AML-193 (cell line): ENCODE results near the gene GLRX.
"Not testable (repeated sequence)": the region's sequence is repeated elsewhere in the genome, so short reads cannot be mapped to it uniquely, and the experiment has no call there.

Experiments
- DNase-seq, 2 experiments: peaks; one replicate each; lab custom pipeline; 2025; lab: John Stamatoyannopoulos, UW

Gene GLRX

GRCh38 chr5:95826949-95827891 is 4.7 kb upstream of the GLRX start:
- no peak for DNase-seq

- no peak for DNase-seq
These were observed 3.0 kb upstream of the GLRX start for GRCh38 chr5:95825495-95825894.

- DNase-seq: no peak
These were observed 2.2 kb upstream of the GLRX start for GRCh38 chr5:95824747-95825146.

GRCh38 chr5:95823738-95824609 is 1.4 kb upstream of the GLRX start:
- peak; percentile 78 to 79 for DNase-seq

- no peak for DNase-seq
These were observed 752 bp upstream of the GLRX start for GRCh38 chr5:95823218-95823737.

GRCh38 chr5:95822043-95822541 is 434 bp downstream of the GLRX start:
- DNase-seq: peak; percentile 37 to 39

- no peak for DNase-seq
These were observed 1.2 kb downstream of the GLRX start for GRCh38 chr5:95821110-95822021.

- peak; percentile 99 for DNase-seq
These were observed 4.1 kb downstream of the GLRX start for GRCh38 chr5:95818181-95819147.

GRCh38 chr5:95817430-95817829 is 5.1 kb downstream of the GLRX start:
- DNase-seq: no peak

- no peak for DNase-seq
These were observed 5.8 kb downstream of the GLRX start for GRCh38 chr5:95816776-95817175.

GRCh38 chr5:95816341-95816740 is 6.2 kb downstream of the GLRX start:
- DNase-seq: no peak

GRCh38 chr5:95815155-95815729 is 7.3 kb downstream of the GLRX start:
- DNase-seq: no peak

- not testable (repeated sequence) for DNase-seq
These were observed 9.5 kb downstream of the GLRX start for GRCh38 chr5:95813035-95813434.

GRCh38 chr5:95812074-95812471 is 10.5 kb downstream of the GLRX start:
- no peak for DNase-seq

GRCh38 chr5:95811461-95812073 is 11.0 kb downstream of the GLRX start:
- not testable (repeated sequence) for DNase-seq

GRCh38 chr5:95811126-95811423 is 11.5 kb downstream of the GLRX start:
- not testable (repeated sequence) for DNase-seq

- no peak for DNase-seq
These were observed 12.0 kb downstream of the GLRX start for GRCh38 chr5:95810305-95811125.

- DNase-seq: no peak
These were observed 13.0 kb downstream of the GLRX start for GRCh38 chr5:95809414-95809960.
